H1 (cell line): ENCODE results near the gene LTBP3.
A peak's percentile ranks its signal among the peaks of the same experiment; 100 is the strongest.

Experiments
- MAFK ChIP-seq: IDR thresholded peaks from 2 replicates; pipeline ENCODE4 v1.6.1; 2012; ENCODE audit warnings: low read depth, mild to moderate bottlenecking, improper control_type of control experiment, low read length
- RAD21 ChIP-seq, 2 experiments: IDR thresholded peaks in 1 of 2; conservative IDR thresholded peaks in 1 of 2; 2 replicates each; pipeline ENCODE4 v1.6.1; 2011; ENCODE audit warnings: low read depth in 2 of 2, low read length in 2 of 2, improper control_type of control experiment in 1 of 2, inconsistent platforms in 1 of 2, mild to moderate bottlenecking in 1 of 2, moderate library complexity in 1 of 2
- TF ChIP-seq, protein P1 (sequence below), 3 experiments: IDR thresholded peaks; 1 replicate in 2 of 3; 2 replicates in 1 of 3; pipeline versions ENCODE4 v1.5.1 to v1.6.1; 2011; ENCODE audit warnings: low read length in 3 of 3, mild to moderate bottlenecking in 3 of 3, inconsistent platforms in 2 of 3, low read depth in 1 of 3, moderate library complexity in 1 of 3; ENCODE audit not compliant: insufficient read depth in 1 of 3; ENCODE audit errors: control extremely low read depth in 1 of 3
- TF ChIP-seq, protein P2 (sequence below): IDR thresholded peaks from 2 replicates; pipeline ENCODE4 v1.6.1; 2012; ENCODE audit warnings: inconsistent platforms

DNA sequence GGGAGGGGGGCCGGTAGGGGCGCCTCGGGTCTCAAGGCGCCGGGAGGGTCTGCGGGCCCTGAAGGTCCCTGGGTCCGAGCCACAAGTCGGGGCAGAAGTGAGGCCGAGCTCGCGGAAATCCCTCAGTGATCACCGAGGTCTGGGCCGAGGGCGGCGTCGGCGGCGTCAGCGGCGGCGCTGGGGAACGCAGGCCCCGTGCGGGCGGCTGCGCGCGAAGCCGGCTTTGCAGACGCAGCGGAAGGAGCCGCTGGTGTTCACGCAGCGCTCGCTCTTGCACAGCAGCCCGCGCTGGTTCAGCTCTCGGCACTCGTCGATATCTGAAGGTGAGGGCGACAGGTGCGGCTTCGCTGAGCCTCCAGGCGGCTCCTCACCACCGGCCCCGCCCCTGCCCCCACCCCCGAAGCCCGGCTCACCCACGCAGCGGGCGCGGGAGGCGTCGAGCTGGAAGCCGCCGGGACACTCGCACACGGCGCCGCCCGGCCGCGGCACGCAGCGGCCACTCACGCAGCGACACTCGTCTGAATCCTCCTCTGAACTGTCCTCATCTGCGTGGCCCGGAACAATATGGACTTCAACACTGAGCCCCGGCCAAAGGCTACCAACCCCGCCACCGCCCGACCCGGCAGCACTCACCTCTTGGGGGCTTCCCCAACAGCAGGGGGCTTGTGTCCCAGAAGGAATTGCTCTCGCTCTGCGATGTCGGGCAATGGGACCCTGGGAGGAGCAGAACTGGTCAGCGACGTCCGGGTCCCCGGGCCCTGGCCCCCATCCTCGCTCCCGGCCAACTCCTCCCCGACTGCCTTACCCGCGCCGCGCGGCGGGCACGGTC, 19.0 kb downstream of the LTBP3 start:
- no peak for TF ChIP-seq MAFK
- TF ChIP-seq, protein P1, sequence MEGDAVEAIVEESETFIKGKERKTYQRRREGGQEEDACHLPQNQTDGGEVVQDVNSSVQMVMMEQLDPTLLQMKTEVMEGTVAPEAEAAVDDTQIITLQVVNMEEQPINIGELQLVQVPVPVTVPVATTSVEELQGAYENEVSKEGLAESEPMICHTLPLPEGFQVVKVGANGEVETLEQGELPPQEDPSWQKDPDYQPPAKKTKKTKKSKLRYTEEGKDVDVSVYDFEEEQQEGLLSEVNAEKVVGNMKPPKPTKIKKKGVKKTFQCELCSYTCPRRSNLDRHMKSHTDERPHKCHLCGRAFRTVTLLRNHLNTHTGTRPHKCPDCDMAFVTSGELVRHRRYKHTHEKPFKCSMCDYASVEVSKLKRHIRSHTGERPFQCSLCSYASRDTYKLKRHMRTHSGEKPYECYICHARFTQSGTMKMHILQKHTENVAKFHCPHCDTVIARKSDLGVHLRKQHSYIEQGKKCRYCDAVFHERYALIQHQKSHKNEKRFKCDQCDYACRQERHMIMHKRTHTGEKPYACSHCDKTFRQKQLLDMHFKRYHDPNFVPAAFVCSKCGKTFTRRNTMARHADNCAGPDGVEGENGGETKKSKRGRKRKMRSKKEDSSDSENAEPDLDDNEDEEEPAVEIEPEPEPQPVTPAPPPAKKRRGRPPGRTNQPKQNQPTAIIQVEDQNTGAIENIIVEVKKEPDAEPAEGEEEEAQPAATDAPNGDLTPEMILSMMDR (IDR thresholded peaks at IDR 0.05; ENCODE audit: control extremely low read depth in 1 of 3, insufficient read depth in 1 of 3, low read depth in 1 of 3, low read length in 3 of 3): 0 out of 4 replicates have a peak, but pooled peaks of 1 of the 3 experiments have one; percentile 1
- TF ChIP-seq RAD21 (IDR thresholded peaks at IDR 0.05 in 1 of 2, conservative IDR thresholded peaks at IDR 0.05 in 1 of 2; ENCODE audit: low read depth in 2 of 2, low read length in 2 of 2): no peak; a peak in 1 of 4 replicates
- TF ChIP-seq, protein P2, sequence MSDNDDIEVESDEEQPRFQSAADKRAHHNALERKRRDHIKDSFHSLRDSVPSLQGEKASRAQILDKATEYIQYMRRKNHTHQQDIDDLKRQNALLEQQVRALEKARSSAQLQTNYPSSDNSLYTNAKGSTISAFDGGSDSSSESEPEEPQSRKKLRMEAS: peak; percentile 67
